GM12878 (cell line): Measurements from ENCODE around the gene BARD1. TPM values are rescaled to one million over a fixed set of nuclear protein-coding genes. Genes with fewer than 3 reads are reported as not detected.

Experiments
- CBX3 ChIP-seq: fragments of 200-600 bp; sonication (generic); IDR thresholded peaks from 2 replicates; pipeline ENCODE4 v1.6.1; 2016; ENCODE audit warnings: low read depth, borderline replicate concordance
- CHD1 ChIP-seq: IDR thresholded peaks from 2 replicates; pipeline ENCODE4 v1.6.1; 2012; ENCODE audit warnings: low read depth, low read length, improper control_type of control experiment
- CHD4 ChIP-seq: fragments of 200-600 bp; sonication (generic); IDR thresholded peaks from 2 replicates; pipeline ENCODE4 v1.6.1; 2016; ENCODE audit warnings: mild to moderate bottlenecking
- CUX1 ChIP-seq: IDR thresholded peaks from 2 replicates; pipeline ENCODE4 v1.6.1; 2012; ENCODE audit warnings: improper control_type of control experiment, low read depth, low read length; ENCODE audit not compliant: insufficient replicate concordance
- E2F4 ChIP-seq: IDR thresholded peaks from 2 replicates; pipeline ENCODE4 v1.6.1; 2012; ENCODE audit warnings: low read depth, low read length, improper control_type of control experiment
- FOS ChIP-seq: IDR thresholded peaks from 3 replicates; pipeline ENCODE4 v1.6.1; 2011; ENCODE audit warnings: borderline replicate concordance; ENCODE audit not compliant: insufficient read length; ENCODE audit errors: extremely low read depth
- HDAC2 ChIP-seq: fragments of 200-600 bp; sonication (generic); IDR thresholded peaks from 2 replicates; pipeline ENCODE4 v1.6.1; 2017
- HDGF ChIP-seq: fragments of 450-650 bp; IDR thresholded peaks from 2 replicates; pipeline ENCODE4 v1.6.1; 2016; ENCODE audit warnings: antibody characterized with exemption
- IRF3 ChIP-seq: fragments of 450-650 bp; IDR thresholded peaks from 2 replicates; pipeline ENCODE4 v1.6.1; 2014; ENCODE audit warnings: mild to moderate bottlenecking
- JUNB ChIP-seq: IDR thresholded peaks from 2 replicates; pipeline ENCODE4 v1.6.1; 2016; ENCODE audit warnings: antibody characterized with exemption, mild to moderate bottlenecking
- KLF5 ChIP-seq: fragments of 450-650 bp; IDR thresholded peaks from 2 replicates; pipeline ENCODE4 v1.6.1; 2014; ENCODE audit warnings: mild to moderate bottlenecking; ENCODE audit not compliant: partially characterized antibody
- MEF2B ChIP-seq: fragments of 450-650 bp; IDR thresholded peaks from 2 replicates; pipeline ENCODE4 v1.6.1; 2018; ENCODE audit warnings: mild to moderate bottlenecking, moderate library complexity; ENCODE audit not compliant: partially characterized antibody, poor library complexity, severe bottlenecking
- NBN ChIP-seq: fragments of 450-650 bp; IDR thresholded peaks from 2 replicates; pipeline ENCODE4 v1.6.1; 2016
- PBX3 ChIP-seq: IDR thresholded peaks from 2 replicates; pipeline ENCODE4 v1.6.1; 2011; ENCODE audit warnings: mild to moderate bottlenecking, low read depth, low read length, moderate library complexity; ENCODE audit not compliant: insufficient replicate concordance
- RELA ChIP-seq: fragments of 450-650 bp; IDR thresholded peaks from 2 replicates; pipeline ENCODE4 v1.8.0; 2014; ENCODE audit warnings: borderline replicate concordance; ENCODE audit not compliant: partially characterized antibody
- RELB ChIP-seq: fragments of 450-650 bp; IDR thresholded peaks from 2 replicates; pipeline ENCODE4 v1.6.1; 2017; ENCODE audit warnings: low read depth, mild to moderate bottlenecking, moderate library complexity
- SMC3 ChIP-seq: IDR thresholded peaks from 2 replicates; pipeline ENCODE4 v1.6.1; 2011; ENCODE audit warnings: low read length, improper control_type of control experiment, borderline replicate concordance
- SREBF2 ChIP-seq: IDR thresholded peaks from 2 replicates; pipeline ENCODE4 v1.6.1; 2012; ENCODE audit warnings: mild to moderate bottlenecking, low read length
- SUPT20H ChIP-seq: IDR thresholded peaks from 2 replicates; pipeline ENCODE4 v1.6.1; 2011; ENCODE audit warnings: low read depth, mild to moderate bottlenecking, low read length, moderate library complexity, borderline replicate concordance; ENCODE audit not compliant: control insufficient read depth
- TBL1XR1 ChIP-seq: IDR thresholded peaks from 2 replicates; pipeline ENCODE4 v1.6.1; 2012; ENCODE audit warnings: low read depth, low read length, improper control_type of control experiment
- ZNF217 ChIP-seq: fragments of 450-650 bp; IDR thresholded peaks from 2 replicates; pipeline ENCODE4 v1.6.1; 2017; ENCODE audit warnings: antibody characterized with exemption, mild to moderate bottlenecking
- ZZZ3 ChIP-seq: IDR thresholded peaks from 2 replicates; pipeline ENCODE4 v1.6.1; 2011; ENCODE audit warnings: low read depth; ENCODE audit not compliant: control insufficient read depth, insufficient read length
- polyA plus RNA-seq, 11 experiments: library from polyadenylated mRNA; depleted of rRNA in 4 of 11; unstranded in 6 of 11; stranded (reverse) in 5 of 11; fragments of >200 nt; fragmentation: Nextera tagmentation in 4 of 11; fragmentation: Illumina TruSeq in 1 of 11; extraction: Ambion mirVana in 4 of 11; extraction: Trizol in 1 of 11; gene quantifications; 1 replicate in 1 of 11; 2 replicates in 10 of 11; pipeline versions ENCODE4 v1.2.1 to v1.2.3, GENCODE V29; 2011 to 2016; ENCODE audit warnings: inconsistent platforms in 2 of 11, missing spikeins in 2 of 11, low read depth in 1 of 11
- total RNA-seq, 4 experiments: library from RNA; depleted of rRNA in 3 of 4; stranded (reverse); fragments of >200 nt in 3 of 4; fragmentation: Illumina TruSeq in 1 of 4; extraction: Trizol in 1 of 4; gene quantifications; 2 replicates each; pipeline versions ENCODE4 v1.2.1 to v1.2.3, GENCODE V29; 2013 to 2021

BARD1 gene
- total and polyA plus RNA-seq, 10 of the 15 experiments (the other 5 are each of a cell fraction or from before 2014, with no cell fraction given): 15.3 to 45.7 (median 31.6) TPM

GRCh38 chr2:214750529-214750928 lies 59.0 kb downstream of the BARD1 start (continued):
- TF ChIP-seq KLF5 (no peak), TBL1XR1 (no peak), SMC3 (no peak), SUPT20H (no peak), CBX3 (no peak), SREBF2 (no peak), ZNF217 (no peak), MEF2B (peak; percentile 12), E2F4 (no peak), HDGF (no peak), RELA (no peak), ZZZ3 (no peak), PBX3 (no peak), RELB (0 out of 2 replicates have a peak, but pooled peaks have one; percentile 24), NBN (no peak), FOS (no peak), CUX1 (no peak), CHD4 (no peak), HDAC2 (no peak), JUNB (peak; percentile 78), IRF3 (no peak), CHD1 (no peak)
